OCI-LY7 (cell line): ENCODE data around the gene TACC3. TPM values are rescaled to one million over a fixed set of nuclear protein-coding genes. Genes with fewer than 3 reads are reported as not detected.

Experiments
- BruUV-seq: library from RNA; stranded (reverse); fragments of 400-500 nt; replicated peaks from 2 replicates; lab custom pipeline; 2021; lab: Mats Ljungman, UMichigan
- CTCF ChIA-PET: fragments of 300-600 bp; sonication (Branson Sonifier 250); formaldehyde crosslinking; loops from one replicate; lab custom pipeline; 2022; ENCODE audit warnings: antibody characterized with exemption; ENCODE audit not compliant: unreplicated experiment; lab: Charles Lee
- POLR2A ChIA-PET: fragments of 300-600 bp; sonication (Branson Sonifier 250); formaldehyde crosslinking; loops from one replicate; lab custom pipeline; 2022; ENCODE audit warnings: antibody characterized with exemption; lab: Charles Lee
- DNase-seq: peaks from one replicate; pipeline ENCODE4 v3.0.0-alpha.2; 2015; ENCODE audit warnings: low spot score
- H2AFZ ChIP-seq: fragments of 200-600 bp; sonication (generic), shearing (Covaris generic); 2 replicates; pipeline ENCODE4 v1.6.1; 2014; ENCODE audit warnings: mild to moderate bottlenecking, antibody characterized with exemption, low read length, moderate library complexity
- H3K27ac ChIP-seq: fragments of 200-600 bp; sonication (generic); 2 replicates; pipeline ENCODE4 v1.5.1; 2014; ENCODE audit warnings: mixed run types, low read depth, mild to moderate bottlenecking, moderate library complexity, low read length, inconsistent platforms; ENCODE audit not compliant: poor library complexity, severe bottlenecking
- H3K36me3 ChIP-seq: fragments of 200-600 bp; sonication (generic); 2 replicates; pipeline ENCODE4 v1.6.1; 2014; ENCODE audit warnings: mild to moderate bottlenecking, antibody characterized with exemption, low read length, moderate library complexity, mixed read lengths; ENCODE audit not compliant: insufficient read depth
- H3K4me1 ChIP-seq: fragments of 200-600 bp; sonication (generic); 2 replicates; pipeline ENCODE4 v1.5.1; 2014; ENCODE audit warnings: mild to moderate bottlenecking, low read length; ENCODE audit not compliant: insufficient read depth, poor library complexity, severe bottlenecking
- H3K4me2 ChIP-seq: fragments of 200-600 bp; sonication (generic); 2 replicates; pipeline ENCODE4 v1.6.1; 2014; ENCODE audit warnings: mild to moderate bottlenecking, low read length
- H3K4me3 ChIP-seq: fragments of 200-600 bp; sonication (generic); 2 replicates; pipeline ENCODE4 v1.5.1; 2014; ENCODE audit warnings: mild to moderate bottlenecking, low read depth, low read length; ENCODE audit not compliant: poor library complexity, severe bottlenecking
- H3K79me2 ChIP-seq: fragments of 200-600 bp; sonication (generic); 2 replicates; pipeline ENCODE4 v1.6.1; 2016; ENCODE audit warnings: low read depth, mild to moderate bottlenecking, low read length, moderate library complexity, mixed read lengths; ENCODE audit not compliant: insufficient read depth
- H3K9me2 ChIP-seq: fragments of 200-600 bp; sonication (generic); 2 replicates; pipeline ENCODE4 v1.6.1; 2016; ENCODE audit warnings: mild to moderate bottlenecking, low read length, mixed read lengths; ENCODE audit not compliant: insufficient read depth
- H3K9me3 ChIP-seq: fragments of 200-600 bp; sonication (generic); 2 replicates; pipeline ENCODE4 v1.6.1; 2014; ENCODE audit warnings: mild to moderate bottlenecking, mixed run types, low read length, mixed read lengths
- H4K20me1 ChIP-seq: fragments of 200-600 bp; sonication (generic); 2 replicates; pipeline ENCODE4 v1.6.1; 2014; ENCODE audit warnings: mild to moderate bottlenecking, antibody characterized with exemption, low read length, moderate library complexity, mixed read lengths; ENCODE audit not compliant: insufficient read depth
- EZH2phosphoT487 ChIP-seq: fragments of 200-600 bp; sonication (generic); IDR thresholded peaks from 2 replicates; pipeline ENCODE4 v1.6.1; 2018; ENCODE audit warnings: low read depth, borderline replicate concordance, mild to moderate bottlenecking, mixed run types, antibody characterized with exemption, low read length, moderate library complexity, mixed read lengths
- intact Hi-C: fragments of 100-400 bp; cut with micrococcal nuclease; formaldehyde crosslinking; loops from one replicate; pipeline ENCODE4 v1.10.0; 2022; ENCODE audit not compliant: unreplicated experiment
- total RNA-seq, 2 experiments: library from RNA; depleted of rRNA in 1 of 2; stranded (reverse); fragments of >200 nt in 1 of 2; shearing (Covaris generic) in 1 of 2; gene quantifications; 2 replicates each; pipeline ENCODE4 v1.2.3, GENCODE V29; 2014 to 2022
- TF ChIP-seq, protein P1 (sequence below): fragments of 200-600 bp; sonication (generic); conservative IDR thresholded peaks from 2 replicates; pipeline ENCODE4 v1.5.1; 2014; ENCODE audit warnings: mild to moderate bottlenecking, antibody characterized with exemption, low read length, moderate library complexity, mixed read lengths

TACC3 gene
- total RNA-seq, 2 experiments from 2014 or later, result 100 to 257 TPM

DNA sequence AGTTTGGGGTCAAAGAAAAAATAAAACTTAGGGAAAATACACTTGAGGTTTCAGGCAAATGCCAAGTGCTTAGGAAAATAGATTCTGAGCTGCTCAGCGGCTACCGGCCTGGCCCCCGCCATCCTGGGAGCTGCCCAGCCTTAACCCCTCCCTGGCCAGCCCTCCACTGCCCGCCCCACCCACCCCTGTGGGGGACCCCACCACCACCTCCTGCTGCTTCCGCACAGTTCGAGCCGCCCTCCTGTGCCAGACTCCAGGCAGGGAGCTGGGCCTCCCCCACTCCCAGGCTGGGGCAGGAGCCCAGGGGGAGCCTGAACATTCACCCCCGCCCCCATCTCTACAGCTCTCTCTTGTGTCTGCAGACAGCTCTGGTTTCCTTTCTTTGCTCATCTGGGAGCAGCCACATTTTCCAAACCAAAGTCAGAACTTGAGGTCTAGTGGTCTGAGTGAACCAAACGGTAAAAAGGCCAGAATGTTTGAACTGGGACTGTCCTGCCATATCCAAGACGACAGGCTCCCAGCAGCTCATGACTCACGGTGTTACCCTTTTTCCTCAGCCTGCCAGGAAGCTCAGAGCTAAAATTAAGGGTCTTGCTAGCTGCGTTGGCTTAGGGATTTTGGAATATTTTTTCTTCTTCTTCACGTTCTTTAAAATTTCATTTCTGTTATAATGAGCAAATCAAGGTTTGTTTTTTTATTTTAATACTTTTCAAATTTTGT, 67.1 kb downstream of the TACC3 start:
- H3K4me1 ChIP-seq, result no peaks in the 10 kb centered on the region
- H2AFZ ChIP-seq, result no peak overlapping the region
- no peaks in the 10 kb centered on the region for H3K36me3 ChIP-seq
- H3K9me2 ChIP-seq, result no peaks in the 10 kb centered on the region
- H4K20me1 ChIP-seq, result no peaks in the 10 kb centered on the region
- no peak for TF ChIP-seq EZH2phosphoT487
- TF ChIP-seq, protein P1, sequence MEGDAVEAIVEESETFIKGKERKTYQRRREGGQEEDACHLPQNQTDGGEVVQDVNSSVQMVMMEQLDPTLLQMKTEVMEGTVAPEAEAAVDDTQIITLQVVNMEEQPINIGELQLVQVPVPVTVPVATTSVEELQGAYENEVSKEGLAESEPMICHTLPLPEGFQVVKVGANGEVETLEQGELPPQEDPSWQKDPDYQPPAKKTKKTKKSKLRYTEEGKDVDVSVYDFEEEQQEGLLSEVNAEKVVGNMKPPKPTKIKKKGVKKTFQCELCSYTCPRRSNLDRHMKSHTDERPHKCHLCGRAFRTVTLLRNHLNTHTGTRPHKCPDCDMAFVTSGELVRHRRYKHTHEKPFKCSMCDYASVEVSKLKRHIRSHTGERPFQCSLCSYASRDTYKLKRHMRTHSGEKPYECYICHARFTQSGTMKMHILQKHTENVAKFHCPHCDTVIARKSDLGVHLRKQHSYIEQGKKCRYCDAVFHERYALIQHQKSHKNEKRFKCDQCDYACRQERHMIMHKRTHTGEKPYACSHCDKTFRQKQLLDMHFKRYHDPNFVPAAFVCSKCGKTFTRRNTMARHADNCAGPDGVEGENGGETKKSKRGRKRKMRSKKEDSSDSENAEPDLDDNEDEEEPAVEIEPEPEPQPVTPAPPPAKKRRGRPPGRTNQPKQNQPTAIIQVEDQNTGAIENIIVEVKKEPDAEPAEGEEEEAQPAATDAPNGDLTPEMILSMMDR, result no peak
- H3K27ac ChIP-seq, result no peak overlapping the region
- intact Hi-C loops, result no loop called here
- POLR2A ChIA-PET, result interaction anchor here (0.7 kb wide), 1 partner anchor 1098 kb away, joined by 4 read pairs; no protein-coding TSS in a partner anchor
- no peaks in the 10 kb centered on the region for H3K9me3 ChIP-seq
- no TSS peak for BruUV-seq
- H3K79me2 ChIP-seq, result no peaks in the 10 kb centered on the region
- CTCF ChIA-PET, result no interaction called here
- no peak for DNase-seq
- no peak overlapping the region for H3K4me2 ChIP-seq
- no peak overlapping the region for H3K4me3 ChIP-seq

DNA sequence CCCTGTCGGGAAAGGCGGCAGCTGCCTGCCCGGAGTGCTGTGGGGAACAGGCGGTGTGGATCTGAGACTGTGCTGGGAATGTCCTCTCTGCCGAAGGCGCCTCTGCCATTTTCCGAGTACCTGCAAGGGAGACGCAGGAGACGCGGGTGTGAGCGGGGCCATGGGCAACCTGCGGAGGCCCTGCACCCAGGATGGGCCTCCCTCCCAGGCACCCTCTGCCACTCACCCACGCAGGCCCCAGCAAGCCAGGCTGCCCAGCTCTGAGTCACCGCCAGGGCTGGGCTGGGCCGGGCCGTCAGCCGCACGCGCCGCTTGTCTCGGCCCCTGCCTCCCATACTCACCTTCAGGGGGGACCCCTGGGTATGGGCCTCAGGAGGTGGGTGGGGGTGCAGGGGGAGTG, 68.2 kb downstream of the TACC3 start:
- Histone ChIP-seq H4K20me1 (no peaks in the 10 kb centered on the region), H3K27ac (no peak overlapping the region), H2AFZ (no peak overlapping the region), H3K4me2 (no peak overlapping the region), H3K4me1 (no peaks in the 10 kb centered on the region), H3K79me2 (no peaks in the 10 kb centered on the region), H3K36me3 (no peaks in the 10 kb centered on the region), H3K9me2 (no peaks in the 10 kb centered on the region), H3K4me3 (no peak overlapping the region), H3K9me3 (no peaks in the 10 kb centered on the region)
- no TSS peak for BruUV-seq
- intact Hi-C loops, result no loop called here
- DNase-seq, result no peak
- CTCF ChIA-PET, result no interaction called here
- TF ChIP-seq, protein P1, result no peak
- TF ChIP-seq EZH2phosphoT487, result no peak
- POLR2A ChIA-PET, result no interaction called here

- ChIA-PET POLR2A (no interaction called here), CTCF (no interaction called here)
- no peaks in the 10 kb centered on the region for H3K36me3 ChIP-seq
- H3K79me2 ChIP-seq, result no peaks in the 10 kb centered on the region
- H4K20me1 ChIP-seq, result no peaks in the 10 kb centered on the region
- TF ChIP-seq, protein P1, result no peak
- no peak for TF ChIP-seq EZH2phosphoT487
- BruUV-seq, result no TSS peak
- H3K9me2 ChIP-seq, result no peaks in the 10 kb centered on the region
- DNase-seq, result no peak
- intact Hi-C loops, result no loop called here
- H3K27ac ChIP-seq, result no peak overlapping the region
- no peak overlapping the region for H2AFZ ChIP-seq
- H3K4me1 ChIP-seq, result no peaks in the 10 kb centered on the region
- no peak overlapping the region for H3K4me2 ChIP-seq
- H3K9me3 ChIP-seq, result no peaks in the 10 kb centered on the region
- H3K4me3 ChIP-seq, result no peak overlapping the region
Observed at GRCh38 chr4:1790005-1790404, 68.7 kb downstream of the TACC3 start.
